ENCODE results near the gene SP140L.
"Not testable (repeated sequence)": the region's sequence is repeated elsewhere in the genome, so short reads cannot be mapped to it uniquely, and the experiment has no call there.

The SP140L gene

GRCh38 chr2:230323385-230324106, 3.4 kb upstream of the SP140L start:
- no peak for DNase-seq (ENCODE audit: low spot score)

GRCh38 chr2:230324503-230324902, 2.5 kb upstream of the SP140L start:
- DNase-seq (ENCODE audit: low spot score), result no peak

GRCh38 chr2:230325316-230326243, 1.4 kb upstream of the SP140L start:
- DNase-seq (ENCODE audit: low spot score), result no peak

GRCh38 chr2:230327418-230328154, 593 bp downstream of the SP140L start:
- no peak for DNase-seq (ENCODE audit: low spot score)

- DNase-seq (ENCODE audit: low spot score), result no peak
Measured at GRCh38 chr2:230328155-230328458, 1.1 kb downstream of the SP140L start.

- no peak for DNase-seq (ENCODE audit: low spot score)
Measured at GRCh38 chr2:230329946-230330605, 3.1 kb downstream of the SP140L start.

- DNase-seq (ENCODE audit: low spot score), result no peak
Measured at GRCh38 chr2:230330725-230331124, 3.7 kb downstream of the SP140L start.

- no peak for DNase-seq (ENCODE audit: low spot score)
Measured at GRCh38 chr2:230335461-230335863, 8.5 kb downstream of the SP140L start.

GRCh38 chr2:230335864-230336506, 9.0 kb downstream of the SP140L start:
- DNase-seq (ENCODE audit: low spot score), result no peak

GRCh38 chr2:230341936-230342528, 15.0 kb downstream of the SP140L start:
- DNase-seq (ENCODE audit: low spot score), result not testable (repeated sequence)

- not testable (repeated sequence) for DNase-seq (ENCODE audit: low spot score)
Measured at GRCh38 chr2:230343041-230343624, 16.1 kb downstream of the SP140L start.

GRCh38 chr2:230343747-230344146, 16.8 kb downstream of the SP140L start:
- DNase-seq (ENCODE audit: low spot score), result no peak

GRCh38 chr2:230346465-230346864, 19.5 kb downstream of the SP140L start:
- DNase-seq (ENCODE audit: low spot score), result no peak

GRCh38 chr2:230346921-230347533, 20.0 kb downstream of the SP140L start:
- no peak for DNase-seq (ENCODE audit: low spot score)

- DNase-seq (ENCODE audit: low spot score), result no peak
Measured at GRCh38 chr2:230347659-230348305, 20.8 kb downstream of the SP140L start.

- no peak for DNase-seq (ENCODE audit: low spot score)
Measured at GRCh38 chr2:230348787-230349186, 21.8 kb downstream of the SP140L start.

- no peak for DNase-seq (ENCODE audit: low spot score)
Measured at GRCh38 chr2:230356084-230356483, 29.1 kb downstream of the SP140L start.

- DNase-seq (ENCODE audit: low spot score), result no peak
Measured at GRCh38 chr2:230358305-230358704, 31.3 kb downstream of the SP140L start.

GRCh38 chr2:230360028-230360427, 33.0 kb downstream of the SP140L start:
- DNase-seq (ENCODE audit: low spot score), result no peak
